Right lobe of liver (tissue), 4 donors: ENCODE data around the gene PRDM8.

Experiments
- POLR2A ChIP-seq: fragments of 450-650 bp; IDR thresholded peaks from one replicate; pipeline ENCODE4 v1.6.1; 2017; ENCODE audit warnings: antibody characterized with exemption, mild to moderate bottlenecking
- TF ChIP-seq, protein P1 (sequence below), 4 donors: fragments of 200-600 bp in 3 of 4; fragments of 450-650 bp in 1 of 4; IDR thresholded peaks; one replicate each; pipeline versions ENCODE4 v1.5.1 to v1.8.0; 2016 to 2022; ENCODE audit warnings: antibody characterized with exemption in 4 of 4, mild to moderate bottlenecking in 2 of 4
- donor health status: DM: no; HTN: no; CAD: no.
- donor health status: DM: no; HTN: no; CAD: no.
- donor health status: DM: no; HTN: yes; CAD: no.

DNA sequence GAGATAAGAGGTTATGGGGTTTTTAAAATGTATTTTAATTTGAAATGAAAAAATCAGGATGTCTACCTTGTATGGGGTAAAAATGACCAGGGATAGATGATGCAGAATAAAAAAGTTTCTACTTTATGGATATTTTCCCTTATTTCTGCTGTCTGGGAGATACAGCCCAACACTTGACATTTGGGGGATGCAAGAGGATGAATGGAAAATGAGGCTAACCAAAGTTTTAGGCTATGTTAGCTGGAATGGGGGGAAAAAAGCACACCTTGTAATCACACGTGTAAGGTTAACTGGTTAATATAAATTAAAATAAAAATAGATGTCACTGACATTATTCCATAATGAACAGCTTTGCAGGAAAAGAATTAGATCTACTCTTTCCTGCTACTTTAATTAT is 1.1 kb downstream of the PRDM8 start:
- TF ChIP-seq, protein P1, sequence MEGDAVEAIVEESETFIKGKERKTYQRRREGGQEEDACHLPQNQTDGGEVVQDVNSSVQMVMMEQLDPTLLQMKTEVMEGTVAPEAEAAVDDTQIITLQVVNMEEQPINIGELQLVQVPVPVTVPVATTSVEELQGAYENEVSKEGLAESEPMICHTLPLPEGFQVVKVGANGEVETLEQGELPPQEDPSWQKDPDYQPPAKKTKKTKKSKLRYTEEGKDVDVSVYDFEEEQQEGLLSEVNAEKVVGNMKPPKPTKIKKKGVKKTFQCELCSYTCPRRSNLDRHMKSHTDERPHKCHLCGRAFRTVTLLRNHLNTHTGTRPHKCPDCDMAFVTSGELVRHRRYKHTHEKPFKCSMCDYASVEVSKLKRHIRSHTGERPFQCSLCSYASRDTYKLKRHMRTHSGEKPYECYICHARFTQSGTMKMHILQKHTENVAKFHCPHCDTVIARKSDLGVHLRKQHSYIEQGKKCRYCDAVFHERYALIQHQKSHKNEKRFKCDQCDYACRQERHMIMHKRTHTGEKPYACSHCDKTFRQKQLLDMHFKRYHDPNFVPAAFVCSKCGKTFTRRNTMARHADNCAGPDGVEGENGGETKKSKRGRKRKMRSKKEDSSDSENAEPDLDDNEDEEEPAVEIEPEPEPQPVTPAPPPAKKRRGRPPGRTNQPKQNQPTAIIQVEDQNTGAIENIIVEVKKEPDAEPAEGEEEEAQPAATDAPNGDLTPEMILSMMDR (IDR thresholded peaks at IDR 0.05), result no peak
- TF ChIP-seq POLR2A, result no peak
